CD4-positive, alpha-beta T cell treated with Interleukin-2 at 100 ng/mL for 4 hours (primary cell): ENCODE measurements around the gene ZNF512B.
A peak's percentile ranks its signal among the peaks of the same experiment; 100 is the strongest.
"Not testable (repeated sequence)": the region's sequence is repeated elsewhere in the genome, so short reads cannot be mapped to it uniquely, and the experiment has no call there.

ENCODE experiments used
- DNase-seq: peaks from one replicate; pipeline ENCODE4 v3.0.0-alpha.2; 2020; ENCODE audit warnings: low spot score

ZNF512B gene

GRCh38 chr20:63933646-63934045 lies 36.1 kb downstream of the ZNF512B start:
- DNase-seq: no peak

GRCh38 chr20:63932606-63933160 lies 37.0 kb downstream of the ZNF512B start:
- DNase-seq: no peak

DNA sequence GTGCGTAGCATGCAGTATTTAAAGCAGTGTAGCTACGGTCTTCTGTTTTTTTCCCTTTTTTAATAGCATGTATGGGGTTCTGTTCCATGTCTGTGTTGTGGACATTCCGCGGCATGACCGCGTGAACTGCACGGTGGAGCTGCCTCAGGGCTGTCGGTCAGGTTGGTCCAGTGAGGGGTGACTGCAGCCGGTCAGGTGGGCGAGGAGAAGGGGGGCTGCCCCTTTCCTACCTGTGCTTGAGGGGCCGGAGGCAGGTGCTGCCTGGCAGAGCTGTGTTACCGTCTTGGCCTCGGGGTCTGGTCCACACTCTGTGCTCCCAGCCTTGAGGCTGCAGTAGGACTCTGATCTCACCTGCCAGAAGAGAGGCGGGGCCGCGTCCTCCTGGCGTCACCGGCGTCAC lies 38.0 kb downstream of the ZNF512B start:
- DNase-seq: no peak

DNA sequence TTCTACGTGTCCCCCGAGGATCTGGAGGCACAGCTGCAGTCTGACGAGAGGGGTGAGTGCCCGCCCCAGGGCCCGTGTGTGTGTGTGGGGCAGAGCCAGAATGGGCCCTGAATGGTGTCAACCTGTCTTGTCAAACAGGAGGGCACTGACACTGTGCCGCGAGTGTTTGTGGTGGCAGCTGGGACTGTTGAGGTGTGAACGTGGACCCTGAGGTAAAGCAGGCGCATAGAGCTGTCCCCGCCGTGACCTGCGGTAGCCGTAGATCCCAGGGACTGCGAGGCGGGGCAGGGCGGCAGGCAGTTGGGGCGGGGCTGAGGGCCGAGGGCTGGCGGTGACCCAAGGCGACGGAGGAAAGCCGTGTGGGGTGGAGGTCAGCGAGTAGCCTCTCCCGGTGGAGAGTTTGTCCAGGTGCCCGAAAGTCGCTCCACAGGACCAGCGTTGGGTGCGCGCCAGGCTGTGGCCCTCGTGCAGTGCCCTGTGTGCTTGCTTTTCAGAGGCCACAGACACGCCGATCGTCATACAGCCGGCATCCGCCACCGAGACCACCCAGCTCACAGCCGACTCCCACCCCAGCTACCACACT lies 38.7 kb downstream of the ZNF512B start:
- DNase-seq: no peak

- DNase-seq: not testable (repeated sequence)
Observed at GRCh38 chr20:63929473-63929883, 40.3 kb downstream of the ZNF512B start.

GRCh38 chr20:63929071-63929470 lies 40.7 kb downstream of the ZNF512B start:
- DNase-seq: no peak

DNA sequence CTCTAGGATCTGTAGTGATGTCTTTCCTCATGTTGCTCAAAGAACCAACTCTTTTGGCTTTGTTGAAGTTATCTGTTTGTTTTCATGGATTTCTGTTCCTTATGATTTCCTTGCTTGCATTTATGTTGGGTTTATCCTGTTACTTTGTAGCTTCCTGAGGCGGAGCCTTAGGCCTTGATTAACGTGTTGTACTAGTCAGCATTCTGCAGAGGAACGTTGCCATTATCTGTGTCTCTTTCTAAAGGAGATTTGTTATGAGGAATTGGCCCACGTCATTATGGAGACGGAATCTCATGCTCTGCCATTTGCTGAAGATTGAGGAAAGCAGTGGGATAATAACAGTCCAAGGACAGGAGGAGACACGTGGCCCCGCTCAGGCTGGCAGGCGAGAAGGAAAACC lies 43.4 kb downstream of the ZNF512B start:
- DNase-seq: no peak

DNA sequence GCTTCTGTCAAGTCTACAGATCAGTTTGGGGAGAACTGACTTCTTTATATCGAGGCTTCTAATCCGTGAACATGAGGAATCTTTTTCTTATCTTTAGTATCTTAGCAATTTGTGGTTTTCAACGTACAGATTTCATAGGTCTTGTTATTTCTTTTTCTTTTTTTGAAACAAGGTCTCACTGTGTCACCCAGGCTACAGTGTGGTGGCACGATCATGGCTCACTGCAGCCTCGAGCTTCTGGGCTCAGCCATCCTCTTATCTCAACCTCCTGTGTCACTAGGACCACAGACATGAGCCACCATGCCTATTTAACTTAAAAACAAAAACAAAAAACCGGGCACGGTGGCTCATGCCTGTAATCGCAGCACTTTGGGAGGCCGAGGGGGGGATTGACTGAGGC lies 45.5 kb downstream of the ZNF512B start:
- no peak for DNase-seq

DNA sequence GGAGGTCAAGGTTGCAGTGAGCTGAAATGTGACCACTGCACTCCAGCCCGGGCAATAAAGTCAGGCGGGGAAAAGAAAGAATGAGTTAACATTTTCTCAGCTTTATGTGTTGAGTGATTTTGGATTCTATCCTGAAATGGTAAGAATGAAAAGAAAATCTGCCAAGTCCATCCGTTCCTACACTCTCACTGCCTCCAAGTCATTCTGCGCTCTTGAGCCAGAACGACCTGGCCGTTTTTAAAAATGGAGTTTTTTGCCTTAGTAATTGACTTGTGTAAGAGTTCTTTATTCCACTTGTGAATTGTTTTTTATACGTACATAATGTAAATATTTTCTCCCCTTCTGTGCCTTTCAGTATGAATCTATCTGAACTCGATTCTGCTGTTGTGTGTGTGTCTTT lies 46.1 kb downstream of the ZNF512B start:
- no peak for DNase-seq

DNA sequence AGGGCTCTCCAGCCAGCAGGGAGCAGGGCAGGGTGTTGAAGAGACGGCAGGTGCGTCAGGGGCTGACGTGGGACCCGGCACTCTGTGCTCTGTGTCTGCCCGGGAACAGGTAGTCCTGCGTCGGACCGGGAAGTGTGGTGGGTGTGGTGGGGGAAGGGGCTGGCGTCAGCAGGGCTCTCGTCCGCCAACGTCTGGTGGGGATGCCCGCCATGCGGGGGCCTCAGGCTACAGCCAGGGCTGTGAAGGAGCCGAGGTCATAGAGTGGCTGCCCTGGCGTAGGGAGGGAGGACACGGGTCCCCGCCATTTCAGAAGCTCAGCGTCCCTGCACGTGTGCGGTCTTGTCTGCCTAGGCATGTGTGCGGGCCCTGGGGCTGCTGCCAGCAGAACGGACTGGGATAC lies 49.5 kb downstream of the ZNF512B start:
- no peak for DNase-seq

GRCh38 chr20:63919130-63919529 lies 50.6 kb downstream of the ZNF512B start:
- no peak for DNase-seq

GRCh38 chr20:63917811-63918210 lies 51.9 kb downstream of the ZNF512B start:
- no peak for DNase-seq

GRCh38 chr20:63916371-63916939 lies 53.3 kb downstream of the ZNF512B start:
- not testable (repeated sequence) for DNase-seq

- DNase-seq: no peak
Observed at GRCh38 chr20:63915471-63915870, 54.3 kb downstream of the ZNF512B start.

- DNase-seq: no peak
Observed at GRCh38 chr20:63913768-63914167, 56.0 kb downstream of the ZNF512B start.

- DNase-seq: peak; percentile 14
Observed at GRCh38 chr20:63911176-63911575, 58.6 kb downstream of the ZNF512B start.

GRCh38 chr20:63908008-63908682 lies 61.6 kb downstream of the ZNF512B start:
- DNase-seq: no peak
